Endothelial cell of umbilical vein (primary cell): ENCODE data around the gene PHF2. TPM values are rescaled to one million over a fixed set of nuclear protein-coding genes. Genes with fewer than 3 reads are reported as not detected.

Experiments used
- BruUV-seq: library from RNA; stranded (reverse); fragments of 400-500 nt; replicated peaks from 2 replicates; lab custom pipeline; 2021; lab: Mats Ljungman, UMichigan
- CTCF ChIA-PET: fragments of 300-600, 350-600 bp; sonication (Branson Sonifier 250); formaldehyde crosslinking; loops from one replicate; lab custom pipeline; 2021; ENCODE audit warnings: antibody characterized with exemption, inconsistent platforms; lab: Charles Lee
- POLR2A ChIA-PET: fragments of 300-600, 350-600 bp; sonication (Branson Sonifier 250); formaldehyde crosslinking; loops from one replicate; lab custom pipeline; 2021; ENCODE audit warnings: antibody characterized with exemption, inconsistent platforms; lab: Charles Lee
- DNase-seq: peaks from one replicate; pipeline ENCODE4 v3.0.0-alpha.2; 2011; ENCODE audit warnings: low read depth, low spot score
- FAIRE-seq: peaks from 2 replicates; lab custom pipeline; 2011; peaks lifted over from hg19 to GRCh38; lab: Jason Lieb, UNC
- H2AFZ ChIP-seq: 2 replicates; pipeline ENCODE4 v1.6.0; 2012; ENCODE audit warnings: low read depth, low read length, control low read depth, inconsistent platforms
- H3K27ac ChIP-seq: 2 replicates; pipeline ENCODE4 v1.5.1; 2011; ENCODE audit warnings: low read depth, mild to moderate bottlenecking, control low read depth, low read length, moderate library complexity; ENCODE audit not compliant: insufficient read depth
- H3K27me3 ChIP-seq, 2 experiments: 2 replicates each; pipeline versions ENCODE4 v1.6.0 to v1.6.1; 2011; ENCODE audit warnings: low read length in 2 of 2, mixed read lengths in 1 of 2; ENCODE audit not compliant: control insufficient read depth in 2 of 2, insufficient read depth in 2 of 2
- H3K36me3 ChIP-seq, 2 experiments: 2 replicates in 1 of 2; 3 replicates in 1 of 2; pipeline ENCODE4 v1.5.1; 2011; ENCODE audit warnings: low read length in 2 of 2, mild to moderate bottlenecking in 1 of 2, moderate library complexity in 1 of 2; ENCODE audit not compliant: control insufficient read depth in 2 of 2, insufficient read depth in 2 of 2; ENCODE audit errors: extremely low read depth in 1 of 2
- H3K4me1 ChIP-seq: 3 replicates; pipeline ENCODE4 v1.5.1; 2011; ENCODE audit warnings: mild to moderate bottlenecking, low read length; ENCODE audit not compliant: control insufficient read depth, insufficient read depth; ENCODE audit errors: extremely low read depth
- H3K4me2 ChIP-seq: 2 replicates; pipeline ENCODE4 v1.6.1; 2011; ENCODE audit warnings: low read length, control low read depth, mixed read lengths; ENCODE audit not compliant: insufficient read depth
- H3K4me3 ChIP-seq, 3 experiments: fragments of 200-600 bp in 1 of 3; sonication (generic), shearing (Covaris generic) in 1 of 3; replicated peaks in 1 of 3; 2 replicates each; pipeline ENCODE4 v1.5.1; 2011 to 2016; ENCODE audit warnings: control low read depth in 3 of 3, low read length in 3 of 3, mild to moderate bottlenecking in 2 of 3, inconsistent platforms in 1 of 3, low read depth in 1 of 3, moderate library complexity in 1 of 3; ENCODE audit not compliant: insufficient read depth in 1 of 3
- H3K79me2 ChIP-seq: 2 replicates; pipeline ENCODE4 v1.6.0; 2012; ENCODE audit warnings: low read length, inconsistent platforms; ENCODE audit not compliant: control insufficient read depth, insufficient read depth
- H3K9ac ChIP-seq: replicated peaks from 2 replicates; pipeline ENCODE3; 2011; ENCODE audit warnings: low read length, control low read depth; ENCODE audit not compliant: insufficient read depth; ENCODE audit errors: extremely low read depth
- H3K9me1 ChIP-seq: replicated peaks from 3 replicates; pipeline ENCODE4 v1.6.0; 2011; ENCODE audit warnings: mild to moderate bottlenecking, low read length; ENCODE audit not compliant: control insufficient read depth, insufficient read depth; ENCODE audit errors: extremely low read depth
- H3K9me3 ChIP-seq: replicated peaks from 2 replicates; pipeline ENCODE4 v1.5.1; 2012; ENCODE audit warnings: low read length, inconsistent platforms; ENCODE audit not compliant: control insufficient read depth, insufficient read depth
- H4K20me1 ChIP-seq: replicated peaks from 2 replicates; pipeline ENCODE3; 2011; ENCODE audit warnings: mild to moderate bottlenecking, low read length; ENCODE audit not compliant: control insufficient read depth, insufficient read depth; ENCODE audit errors: extremely low read depth
- EZH2 ChIP-seq: IDR thresholded peaks from 2 replicates; pipeline ENCODE4 v1.6.1; 2012; ENCODE audit warnings: borderline replicate concordance, low read depth, mild to moderate bottlenecking, moderate library complexity, low read length, inconsistent platforms; ENCODE audit not compliant: severe bottlenecking
- FOS ChIP-seq: IDR thresholded peaks from 2 replicates; pipeline ENCODE4 v1.6.1; 2011; ENCODE audit warnings: mild to moderate bottlenecking, low read length, moderate library complexity, borderline replicate concordance; ENCODE audit not compliant: insufficient read depth
- GATA2 ChIP-seq: IDR thresholded peaks from 2 replicates; pipeline ENCODE4 v1.7.0; 2011; ENCODE audit warnings: low read depth, mild to moderate bottlenecking, moderate library complexity, mixed read lengths, low read length; ENCODE audit not compliant: insufficient read length, insufficient read depth
- JUN ChIP-seq: IDR thresholded peaks from 2 replicates; pipeline ENCODE4 v1.6.1; 2011; ENCODE audit warnings: borderline replicate concordance, low read depth; ENCODE audit not compliant: insufficient read length, insufficient read depth
- MYC ChIP-seq: IDR thresholded peaks from one replicate; pipeline ENCODE4 v1.6.1; 2011; ENCODE audit warnings: mild to moderate bottlenecking, low read depth, low read length
- POLR2A ChIP-seq: IDR thresholded peaks from 2 replicates; pipeline ENCODE4 v1.6.1; 2012; ENCODE audit warnings: low read depth, mild to moderate bottlenecking, control low read depth, low read length
- POLR2AphosphoS5 ChIP-seq: IDR thresholded peaks from 2 replicates; pipeline ENCODE4 v1.6.1; 2012; ENCODE audit warnings: low read depth, mild to moderate bottlenecking, control low read depth, low read length, moderate library complexity; ENCODE audit not compliant: insufficient read depth
- dilution Hi-C: fragments of 300-500 bp; cut with MboI; formaldehyde crosslinking; loops from one replicate; pipeline ENCODE4 v1.15.0; 2019; ENCODE audit warnings: low sequenced_read_pairs; ENCODE audit not compliant: extremely low pct_ligation_motif_present
- intact Hi-C: fragments of 100-400 bp; cut with micrococcal nuclease; formaldehyde crosslinking; loops from one replicate; pipeline ENCODE4 v1.10.0; 2022
- polyA plus RNA-seq, 4 experiments: library from polyadenylated mRNA; depleted of rRNA in 3 of 4; stranded (reverse) in 3 of 4; unstranded in 1 of 4; fragments of >200 nt; gene quantifications; 2 replicates each; pipeline versions ENCODE4 v1.2.1 to v1.2.3, GENCODE V29; 2011 to 2012; ENCODE audit warnings: missing spikeins in 1 of 4
- total RNA-seq: library from RNA; stranded (reverse); gene quantifications from 2 replicates; pipeline ENCODE4 v1.2.3, GENCODE V29; 2021
- TF ChIP-seq, protein P1 (sequence below), 2 donors: IDR thresholded peaks; 1 replicate in 1 of 2; 2 replicates in 1 of 2; pipeline ENCODE4 v1.5.1; 2011; ENCODE audit warnings: low read length in 2 of 2, mild to moderate bottlenecking in 2 of 2, moderate library complexity in 2 of 2, control low read depth in 1 of 2, inconsistent platforms in 1 of 2, low read depth in 1 of 2; ENCODE audit not compliant: insufficient read depth in 1 of 2; ENCODE audit errors: extremely low read depth in 1 of 2
- TF ChIP-seq, protein P2 (sequence below): IDR thresholded peaks from 2 replicates; pipeline ENCODE4 v1.6.1; 2011; ENCODE audit not compliant: insufficient read depth, insufficient read length

The PHF2 gene
- total and polyA plus RNA-seq, 2 donors (not counting 3 experiments of a cell fraction or from before 2014, with no cell fraction given): 9.8 to 22.5 TPM

DNA sequence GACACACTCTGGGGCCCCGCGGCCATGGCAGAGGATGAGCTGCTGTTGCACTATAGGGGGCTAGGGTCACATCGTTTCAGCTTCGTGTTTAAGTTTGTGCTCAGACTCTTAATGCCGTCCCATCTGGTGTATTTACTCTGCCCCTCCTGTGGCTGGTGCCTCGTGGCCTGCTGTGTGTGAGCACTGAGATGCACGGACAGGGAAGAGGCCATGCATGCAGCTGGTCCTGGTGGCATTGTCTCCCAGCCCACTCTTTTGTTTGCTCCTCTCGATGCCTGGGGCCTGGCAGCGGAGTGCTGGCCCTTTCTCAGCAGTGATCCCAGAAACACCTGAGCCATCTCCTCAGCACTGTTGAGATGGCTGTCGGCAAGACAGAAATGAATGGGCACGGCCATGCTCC lies 30.0 kb upstream of the PHF2 start:
- H3K4me2 ChIP-seq: no peak overlapping the region
- H3K27me3 ChIP-seq: no peaks in the 10 kb centered on the region
- intact Hi-C loops (no loop called here), dilution Hi-C loops (no loop called here)
- H3K4me1 ChIP-seq: no peaks in the 10 kb centered on the region
- H3K36me3 ChIP-seq: peaks cover 14 to 26% of the 10 kb centered on the region in 2 experiments
- H3K4me3 ChIP-seq: no peak overlapping the region
- H3K9ac ChIP-seq: no peak overlapping the region
- H2AFZ ChIP-seq: no peak overlapping the region
- FAIRE-seq: no peak
- ChIA-PET CTCF (interaction anchor here (1.4 kb wide), 1 partner anchor 20 kb away, joined by 4 read pairs; no protein-coding TSS in a partner anchor), POLR2A (no interaction called here)
- no peak for DNase-seq
- no TSS peak for BruUV-seq
- H3K27ac ChIP-seq: no peak overlapping the region
- peaks cover 16% of the 10 kb centered on the region for H3K79me2 ChIP-seq
- H4K20me1 ChIP-seq: peaks cover 2% of the 10 kb centered on the region
- TF ChIP-seq JUN: no peak
- no peak for TF ChIP-seq MYC
- TF ChIP-seq GATA2: no peak
- TF ChIP-seq, protein P1, sequence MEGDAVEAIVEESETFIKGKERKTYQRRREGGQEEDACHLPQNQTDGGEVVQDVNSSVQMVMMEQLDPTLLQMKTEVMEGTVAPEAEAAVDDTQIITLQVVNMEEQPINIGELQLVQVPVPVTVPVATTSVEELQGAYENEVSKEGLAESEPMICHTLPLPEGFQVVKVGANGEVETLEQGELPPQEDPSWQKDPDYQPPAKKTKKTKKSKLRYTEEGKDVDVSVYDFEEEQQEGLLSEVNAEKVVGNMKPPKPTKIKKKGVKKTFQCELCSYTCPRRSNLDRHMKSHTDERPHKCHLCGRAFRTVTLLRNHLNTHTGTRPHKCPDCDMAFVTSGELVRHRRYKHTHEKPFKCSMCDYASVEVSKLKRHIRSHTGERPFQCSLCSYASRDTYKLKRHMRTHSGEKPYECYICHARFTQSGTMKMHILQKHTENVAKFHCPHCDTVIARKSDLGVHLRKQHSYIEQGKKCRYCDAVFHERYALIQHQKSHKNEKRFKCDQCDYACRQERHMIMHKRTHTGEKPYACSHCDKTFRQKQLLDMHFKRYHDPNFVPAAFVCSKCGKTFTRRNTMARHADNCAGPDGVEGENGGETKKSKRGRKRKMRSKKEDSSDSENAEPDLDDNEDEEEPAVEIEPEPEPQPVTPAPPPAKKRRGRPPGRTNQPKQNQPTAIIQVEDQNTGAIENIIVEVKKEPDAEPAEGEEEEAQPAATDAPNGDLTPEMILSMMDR (IDR thresholded peaks at IDR 0.05; ENCODE audit: extremely low read depth in 1 of 2, insufficient read depth in 1 of 2, low read depth in 1 of 2, low read length in 2 of 2): no peak
- TF ChIP-seq FOS: no peak
- no peak for TF ChIP-seq POLR2A
- TF ChIP-seq EZH2: no peak
- no peak for TF ChIP-seq POLR2AphosphoS5
- TF ChIP-seq, protein P2, sequence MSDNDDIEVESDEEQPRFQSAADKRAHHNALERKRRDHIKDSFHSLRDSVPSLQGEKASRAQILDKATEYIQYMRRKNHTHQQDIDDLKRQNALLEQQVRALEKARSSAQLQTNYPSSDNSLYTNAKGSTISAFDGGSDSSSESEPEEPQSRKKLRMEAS: no peak
- H3K9me1 ChIP-seq: no peaks in the 10 kb centered on the region
- H3K9me3 ChIP-seq: no peaks in the 10 kb centered on the region
